SK-N-SH (cell line): ENCODE results near the gene SNAI1. TPM values are rescaled to one million over a fixed set of nuclear protein-coding genes. Genes with fewer than 3 reads are reported as not detected.

ENCODE experiments used
- CTCF ChIA-PET: fragments of 300-600, 350-600 bp; formaldehyde crosslinking; extraction: SDS; loops from one replicate; lab custom pipeline; 2021; lab: Yijun Ruan, JAX
- POLR2A ChIA-PET: fragments of 350-600 bp; sonication (Branson Sonifier 250); formaldehyde crosslinking; extraction: SDS; loops from one replicate; lab custom pipeline; 2020; ENCODE audit warnings: antibody characterized with exemption, inconsistent platforms; lab: Yijun Ruan, JAX
- DNase-seq: peaks from one replicate; pipeline ENCODE4 v3.0.0; 2012
- H2AFZ ChIP-seq: fragments of 200-600 bp; sonication (generic); 2 replicates; pipeline ENCODE4 v1.8.1; 2016; ENCODE audit warnings: antibody characterized with exemption, mild to moderate bottlenecking, low read depth
- H3F3A ChIP-seq: fragments of 200-600 bp; sonication (generic); replicated peaks from 2 replicates; pipeline ENCODE3; 2016; ENCODE audit warnings: antibody characterized with exemption, mild to moderate bottlenecking; ENCODE audit not compliant: insufficient read depth
- H3K27ac ChIP-seq, 2 experiments: fragments of 200-500 bp in 1 of 2; fragments of 200-600 bp in 1 of 2; sonication (Bioruptor generic) in 1 of 2; sonication (generic), shearing (Covaris generic) in 1 of 2; 2 replicates each; pipeline versions ENCODE4 v1.5.1 to v1.6.1; 2014 to 2016; ENCODE audit warnings: low read depth in 2 of 2, inconsistent platforms in 1 of 2, low read length in 1 of 2, mild to moderate bottlenecking in 1 of 2, mixed read lengths in 1 of 2
- H3K27me3 ChIP-seq: fragments of 200-600 bp; sonication (generic), shearing (Covaris generic); 2 replicates; pipeline ENCODE4 v1.6.1; 2016; ENCODE audit warnings: mixed run types; ENCODE audit not compliant: insufficient read depth
- H3K36me3 ChIP-seq, 2 experiments: fragments of 200-500 bp in 1 of 2; fragments of 200-600 bp in 1 of 2; sonication (Bioruptor generic) in 1 of 2; sonication (generic) in 1 of 2; replicated peaks in 1 of 2; 2 replicates each; pipeline versions ENCODE3 to v1.5.1; 2014 to 2016; ENCODE audit warnings: low read length in 1 of 2, mild to moderate bottlenecking in 1 of 2; ENCODE audit not compliant: insufficient read depth in 2 of 2, control insufficient read depth in 1 of 2
- H3K4me1 ChIP-seq, 2 experiments: fragments of 200-500 bp in 1 of 2; fragments of 200-600 bp in 1 of 2; sonication (Bioruptor generic) in 1 of 2; sonication (generic), shearing (Covaris generic) in 1 of 2; 2 replicates each; pipeline versions ENCODE4 v1.5.1 to v1.6.1; 2014 to 2016; ENCODE audit warnings: low read depth in 1 of 2, low read length in 1 of 2, mixed run types in 1 of 2; ENCODE audit not compliant: insufficient read depth in 2 of 2, control insufficient read depth in 1 of 2
- H3K4me2 ChIP-seq: fragments of 200-600 bp; sonication (generic), shearing (Covaris generic); 2 replicates; pipeline ENCODE4 v1.6.1; 2017; ENCODE audit warnings: mixed run types
- H3K4me3 ChIP-seq, 2 experiments: fragments of 200-500 bp in 1 of 2; fragments of 200-600 bp in 1 of 2; sonication (Bioruptor generic) in 1 of 2; sonication (generic), shearing (Covaris generic) in 1 of 2; 2 replicates each; pipeline versions ENCODE4 v1.5.1 to v1.8.1; 2014 to 2016; ENCODE audit warnings: low read depth in 2 of 2, inconsistent platforms in 1 of 2, low read length in 1 of 2, mild to moderate bottlenecking in 1 of 2, mixed read lengths in 1 of 2, moderate library complexity in 1 of 2
- H3K79me2 ChIP-seq: fragments of 200-600 bp; sonication (generic); 2 replicates; pipeline ENCODE4 v1.8.1; 2017; ENCODE audit warnings: mild to moderate bottlenecking; ENCODE audit not compliant: insufficient read depth
- H3K9ac ChIP-seq: fragments of 200-600 bp; sonication (generic); 2 replicates; pipeline ENCODE4 v1.6.1; 2017; ENCODE audit warnings: mixed run types
- H3K9me2 ChIP-seq: fragments of 200-600 bp; sonication (generic); 2 replicates; pipeline ENCODE4 v1.6.1; 2017; ENCODE audit warnings: mixed run types
- H3K9me3 ChIP-seq: fragments of 200-600 bp; sonication (generic); 2 replicates; pipeline ENCODE4 v1.6.1; 2017; ENCODE audit warnings: mixed run types, mild to moderate bottlenecking, moderate library complexity
- H4K20me1 ChIP-seq: fragments of 200-600 bp; sonication (generic); 2 replicates; pipeline ENCODE4 v1.6.1; 2017; ENCODE audit warnings: mild to moderate bottlenecking, mixed run types; ENCODE audit not compliant: insufficient read depth
- CHD2 ChIP-seq: fragments of 150-350 bp; IDR thresholded peaks from 2 replicates; pipeline ENCODE4 v1.6.1; 2018; ENCODE audit warnings: low read length; ENCODE audit not compliant: partially characterized antibody
- ELF1 ChIP-seq: IDR thresholded peaks from 2 replicates; pipeline ENCODE4 v1.4.0; 2012
- FOSL2 ChIP-seq: IDR thresholded peaks from 2 replicates; pipeline ENCODE4 v1.4.0; 2012; ENCODE audit warnings: low read depth, mild to moderate bottlenecking, moderate library complexity, borderline replicate concordance
- FOXM1 ChIP-seq: IDR thresholded peaks from 2 replicates; pipeline ENCODE4 v1.4.0; 2012; ENCODE audit warnings: low read depth, mild to moderate bottlenecking
- IRF3 ChIP-seq: fragments of 150-350 bp; IDR thresholded peaks from 2 replicates; pipeline ENCODE4 v1.6.1; 2016; ENCODE audit warnings: mild to moderate bottlenecking, low read depth, low read length
- MEF2A ChIP-seq: IDR thresholded peaks from 2 replicates; pipeline ENCODE4 v1.4.0; 2012; ENCODE audit warnings: low read depth, borderline replicate concordance
- MXI1 ChIP-seq: IDR thresholded peaks from 2 replicates; pipeline ENCODE4 v1.6.1; 2012; ENCODE audit warnings: mild to moderate bottlenecking, low read depth, low read length, improper control_type of control experiment
- NFIC ChIP-seq: IDR thresholded peaks from 2 replicates; pipeline ENCODE4 v1.4.0; 2012; ENCODE audit warnings: borderline replicate concordance
- POLR2AphosphoS5 ChIP-seq: IDR thresholded peaks from 2 replicates; pipeline ENCODE4 v1.6.1; 2012; ENCODE audit warnings: low read depth, low read length
- RAD21 ChIP-seq: IDR thresholded peaks from 2 replicates; pipeline ENCODE4 v1.6.1; 2012; ENCODE audit warnings: mild to moderate bottlenecking, low read length
- RFX5 ChIP-seq: IDR thresholded peaks from 2 replicates; pipeline ENCODE4 v1.6.1; 2012; ENCODE audit warnings: mild to moderate bottlenecking, improper control_type of control experiment, low read length
- RXRA ChIP-seq: IDR thresholded peaks from 2 replicates; pipeline ENCODE4 v1.4.0; 2012; ENCODE audit warnings: low read depth, mild to moderate bottlenecking, borderline replicate concordance
- SIN3A ChIP-seq: IDR thresholded peaks from 2 replicates; pipeline ENCODE4 v1.6.1; 2012; ENCODE audit warnings: low read depth, mild to moderate bottlenecking, low read length, moderate library complexity, borderline replicate concordance
- SMC3 ChIP-seq: IDR thresholded peaks from 2 replicates; pipeline ENCODE4 v1.6.1; 2012; ENCODE audit warnings: low read depth, low read length, improper control_type of control experiment
- YY1 ChIP-seq: IDR thresholded peaks from 2 replicates; pipeline ENCODE4 v1.4.0; 2012; ENCODE audit warnings: low read depth, mild to moderate bottlenecking
- ZBTB33 ChIP-seq: IDR thresholded peaks from 2 replicates; pipeline ENCODE4 v1.4.0; 2012; ENCODE audit warnings: low read depth, borderline replicate concordance
- WGBS: methylation state at CpG from one replicate; pipeline ENCODE4 v1.1.6; 2017; ENCODE audit warnings: low lambda C conversion rate; 5-methylcytosine and 5-hydroxymethylcytosine counted together
- polyA plus RNA-seq, 3 experiments: library from polyadenylated mRNA; depleted of rRNA; stranded (reverse); fragments of >200 nt; gene quantifications; 2 replicates each; pipeline ENCODE4 v1.2.3, GENCODE V29; 2012
- TF ChIP-seq, protein P1 (sequence below): IDR thresholded peaks from 2 replicates; pipeline ENCODE4; 2012

SNAI1 gene
- polyA plus RNA-seq, 1 of the 3 experiments (the other 2 are of a cell fraction) = 6.2 TPM

DNA sequence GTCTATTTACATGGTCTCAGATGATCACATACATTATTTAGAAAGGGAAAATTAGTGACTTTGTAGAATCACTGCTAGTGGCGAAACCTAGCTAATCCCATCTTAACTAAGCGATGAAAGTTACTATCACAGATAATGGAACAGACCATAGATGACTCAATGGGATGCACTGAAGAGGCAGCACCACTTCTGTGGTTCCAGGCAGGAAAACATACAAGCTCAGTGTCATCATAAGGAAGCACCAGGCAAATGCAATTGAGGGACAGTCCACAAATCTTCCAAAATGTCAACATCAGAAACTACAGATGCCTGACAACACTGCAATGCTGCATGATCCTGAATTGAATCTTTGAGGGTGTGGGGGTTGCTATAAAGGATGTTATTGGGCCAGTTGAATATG is 15.9 kb upstream of the SNAI1 start:
- no peaks in the 10 kb centered on the region for H3K9me3 ChIP-seq
- H3K79me2 ChIP-seq = no peaks in the 10 kb centered on the region
- no peak overlapping the region for H3K4me3 ChIP-seq
- no peaks in the 10 kb centered on the region for H4K20me1 ChIP-seq
- H3K27ac ChIP-seq = no peak overlapping the region
- no peak for TF ChIP-seq ELF1
- no peak for TF ChIP-seq SMC3
- no peak for TF ChIP-seq CHD2
- TF ChIP-seq IRF3 = no peak
- no peak for TF ChIP-seq SIN3A
- TF ChIP-seq MEF2A = no peak
- TF ChIP-seq, protein P1, sequence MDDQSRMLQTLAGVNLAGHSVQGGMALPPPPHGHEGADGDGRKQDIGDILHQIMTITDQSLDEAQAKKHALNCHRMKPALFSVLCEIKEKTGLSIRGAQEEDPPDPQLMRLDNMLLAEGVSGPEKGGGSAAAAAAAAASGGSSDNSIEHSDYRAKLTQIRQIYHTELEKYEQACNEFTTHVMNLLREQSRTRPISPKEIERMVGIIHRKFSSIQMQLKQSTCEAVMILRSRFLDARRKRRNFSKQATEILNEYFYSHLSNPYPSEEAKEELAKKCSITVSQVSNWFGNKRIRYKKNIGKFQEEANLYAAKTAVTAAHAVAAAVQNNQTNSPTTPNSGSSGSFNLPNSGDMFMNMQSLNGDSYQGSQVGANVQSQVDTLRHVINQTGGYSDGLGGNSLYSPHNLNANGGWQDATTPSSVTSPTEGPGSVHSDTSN = no peak
- TF ChIP-seq POLR2AphosphoS5 = no peak
- no peak for TF ChIP-seq MXI1
- TF ChIP-seq YY1 = no peak
- no peak for TF ChIP-seq FOXM1
- TF ChIP-seq NFIC = no peak
- TF ChIP-seq RAD21 = no peak
- POLR2A ChIA-PET = no interaction called here
- no peak overlapping the region for H3K4me2 ChIP-seq
- CTCF ChIA-PET = interaction anchor here (1.2 to 5.9 kb wide), 4 partner anchors 11 to 118 kb away, joined by 3 to 49 read pairs (median 24); no protein-coding TSS in a partner anchor
- H3F3A ChIP-seq = peaks cover 9% of the 10 kb centered on the region
- H3K9me2 ChIP-seq = no peaks in the 10 kb centered on the region
- no peaks in the 10 kb centered on the region for H3K36me3 ChIP-seq
- H3K27me3 ChIP-seq = no peaks in the 10 kb centered on the region
- no peak overlapping the region for H2AFZ ChIP-seq
- H3K4me1 ChIP-seq = peaks cover 0 to 2% of the 10 kb centered on the region in 2 experiments; a peak in 1 of 4 replicates
- 100% methylated on average over 2 of the region's 2 CpGs for WGBS
- no peak for DNase-seq
- H3K9ac ChIP-seq = no peak overlapping the region

- POLR2A ChIA-PET = no interaction called here
- no peak for TF ChIP-seq RFX5
- no peak for TF ChIP-seq RXRA
- TF ChIP-seq ZBTB33 = no peak
- TF ChIP-seq FOSL2 = no peak
- no peak for TF ChIP-seq MXI1
- TF ChIP-seq CHD2 = no peak
- no peak for TF ChIP-seq NFIC
These were observed 13.5 kb upstream of the SNAI1 start for GRCh38 chr20:49969234-49969633.

More at GRCh38 chr20:49969234-49969633, 13.5 kb upstream of the SNAI1 start:
- no peaks in the 10 kb centered on the region for H4K20me1 ChIP-seq
- 57% methylated on average over 3 of the region's 3 CpGs for WGBS
- peak overlapping the region in 1 of 2 experiments; percentile 18; a peak in 1 of 4 replicates for H3K27ac ChIP-seq
- H3F3A ChIP-seq = peaks cover 5% of the 10 kb centered on the region
- no peak for DNase-seq
- no peak overlapping the region for H3K4me3 ChIP-seq
- H3K36me3 ChIP-seq = no peaks in the 10 kb centered on the region
- no peaks in the 10 kb centered on the region for H3K9me2 ChIP-seq
- CTCF ChIA-PET = interaction anchor here (2.2 to 22.2 kb wide), 2 partner anchors 10 to 99 kb away, joined by 17 to 807 read pairs; no protein-coding TSS in a partner anchor
- no peaks in the 10 kb centered on the region for H3K79me2 ChIP-seq
- H3K4me2 ChIP-seq = 0 out of 2 replicates have a peak overlapping the region, but pooled peaks have one; percentile 2
- H3K27me3 ChIP-seq = no peaks in the 10 kb centered on the region
- H2AFZ ChIP-seq = no peak overlapping the region
- H3K4me1 ChIP-seq = peaks cover 0 to 2% of the 10 kb centered on the region in 2 experiments; a peak in 1 of 4 replicates
- H3K9me3 ChIP-seq = no peaks in the 10 kb centered on the region
- H3K9ac ChIP-seq = no peak overlapping the region
